HL-60 (cell line): ENCODE results near the gene ZBTB34.

Experiments
- GABPA ChIP-seq: IDR thresholded peaks from 2 replicates; pipeline ENCODE4 v1.6.1; 2012; ENCODE audit warnings: low read depth
- POLR2AphosphoS5 ChIP-seq: IDR thresholded peaks from 2 replicates; pipeline ENCODE4 v1.6.1; 2012; ENCODE audit warnings: low read depth
- REST ChIP-seq: IDR thresholded peaks from 2 replicates; pipeline ENCODE4 v1.6.1; 2012; ENCODE audit warnings: low read depth; ENCODE audit not compliant: insufficient replicate concordance
- TF ChIP-seq, protein P1 (sequence below): IDR thresholded peaks from one replicate; pipeline ENCODE4 v1.5.1; 2011; ENCODE audit warnings: low read length, control low read depth, inconsistent platforms; ENCODE audit not compliant: insufficient read depth

- TF ChIP-seq, protein P1, sequence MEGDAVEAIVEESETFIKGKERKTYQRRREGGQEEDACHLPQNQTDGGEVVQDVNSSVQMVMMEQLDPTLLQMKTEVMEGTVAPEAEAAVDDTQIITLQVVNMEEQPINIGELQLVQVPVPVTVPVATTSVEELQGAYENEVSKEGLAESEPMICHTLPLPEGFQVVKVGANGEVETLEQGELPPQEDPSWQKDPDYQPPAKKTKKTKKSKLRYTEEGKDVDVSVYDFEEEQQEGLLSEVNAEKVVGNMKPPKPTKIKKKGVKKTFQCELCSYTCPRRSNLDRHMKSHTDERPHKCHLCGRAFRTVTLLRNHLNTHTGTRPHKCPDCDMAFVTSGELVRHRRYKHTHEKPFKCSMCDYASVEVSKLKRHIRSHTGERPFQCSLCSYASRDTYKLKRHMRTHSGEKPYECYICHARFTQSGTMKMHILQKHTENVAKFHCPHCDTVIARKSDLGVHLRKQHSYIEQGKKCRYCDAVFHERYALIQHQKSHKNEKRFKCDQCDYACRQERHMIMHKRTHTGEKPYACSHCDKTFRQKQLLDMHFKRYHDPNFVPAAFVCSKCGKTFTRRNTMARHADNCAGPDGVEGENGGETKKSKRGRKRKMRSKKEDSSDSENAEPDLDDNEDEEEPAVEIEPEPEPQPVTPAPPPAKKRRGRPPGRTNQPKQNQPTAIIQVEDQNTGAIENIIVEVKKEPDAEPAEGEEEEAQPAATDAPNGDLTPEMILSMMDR, result no peak
- TF ChIP-seq POLR2AphosphoS5 (no peak), REST (no peak), GABPA (no peak)
Observed at GRCh38 chr9:126861707-126862103, 1.3 kb downstream of the ZBTB34 start.
